IMR-90 (cell line): ENCODE measurements around the gene CWC27. TPM values are rescaled to one million over a fixed set of nuclear protein-coding genes. Genes with fewer than 3 reads are reported as not detected.

Source experiments
- ATAC-seq: fragments of 200-7000 bp; cut with Tn5 transposase; 2 replicates; pipeline ENCODE4 v1.9.1; 2020; ENCODE audit warnings: low read depth, mild to moderate bottlenecking, moderate library complexity
- BruUV-seq: library from RNA; stranded (reverse); fragments of 400-500 nt; replicated peaks from 2 replicates; lab custom pipeline; 2021; lab: Mats Ljungman, UMichigan
- CTCF ChIA-PET: fragments of 300-600 bp; formaldehyde crosslinking; extraction: SDS; loops from one replicate; lab custom pipeline; 2021; ENCODE audit warnings: antibody characterized with exemption; lab: Yijun Ruan, JAX
- POLR2A ChIA-PET: fragments of 300-600 bp; sonication (Branson Sonifier 250); formaldehyde crosslinking; loops from one replicate; lab custom pipeline; 2022; ENCODE audit warnings: antibody characterized with exemption; ENCODE audit not compliant: unreplicated experiment; lab: Charles Lee
- DNase-seq: peaks from one replicate; pipeline ENCODE4 v3.0.0; 2013
- H2AFZ ChIP-seq: replicated peaks from 2 replicates; pipeline ENCODE3; 2013; ENCODE audit warnings: low read length, mild to moderate bottlenecking; ENCODE audit not compliant: poor library complexity
- H2AK5ac ChIP-seq: 2 replicates; pipeline ENCODE4 v1.6.1; 2013; ENCODE audit warnings: low read depth, low read length, inconsistent platforms
- H2AK9ac ChIP-seq: replicated peaks from 2 replicates; pipeline ENCODE3; 2013; ENCODE audit warnings: mild to moderate bottlenecking, low read depth, low read length, moderate library complexity; ENCODE audit not compliant: poor library complexity
- H2BK120ac ChIP-seq: 2 replicates; pipeline ENCODE4 v1.6.1; 2013; ENCODE audit warnings: low read depth, low read length, inconsistent platforms
- H2BK15ac ChIP-seq: 3 replicates; pipeline ENCODE4 v1.6.1; 2013; ENCODE audit warnings: low read depth, low read length, inconsistent platforms
- H2BK20ac ChIP-seq: 2 replicates; pipeline ENCODE4 v1.6.1; 2013; ENCODE audit warnings: low read depth, mild to moderate bottlenecking, inconsistent platforms, low read length, moderate library complexity
- H2BK5ac ChIP-seq: 2 replicates; pipeline ENCODE4 v1.6.1; 2013; ENCODE audit warnings: mild to moderate bottlenecking, low read depth, low read length, inconsistent platforms; ENCODE audit not compliant: poor library complexity, severe bottlenecking
- H3K14ac ChIP-seq: replicated peaks from 2 replicates; pipeline ENCODE4 v1.6.1; 2013; ENCODE audit warnings: low read depth, low read length, inconsistent platforms
- H3K18ac ChIP-seq: 2 replicates; pipeline ENCODE4 v1.6.1; 2013; ENCODE audit warnings: low read depth, low read length, control low read depth
- H3K23ac ChIP-seq: 2 replicates; pipeline ENCODE4 v1.6.1; 2013; ENCODE audit warnings: low read depth, low read length, inconsistent platforms
- H3K27ac ChIP-seq: 2 replicates; pipeline ENCODE4 v1.5.1; 2013; ENCODE audit warnings: mild to moderate bottlenecking, control low read depth, low read length; ENCODE audit not compliant: insufficient read depth
- H3K27me3 ChIP-seq: 2 replicates; pipeline ENCODE4 v1.6.1; 2013; ENCODE audit warnings: low read length; ENCODE audit not compliant: control insufficient read depth, insufficient read depth
- H3K36me3 ChIP-seq: 2 replicates; pipeline ENCODE4 v1.6.1; 2013; ENCODE audit warnings: low read length, mixed read lengths; ENCODE audit not compliant: control insufficient read depth, insufficient read depth
- H3K4ac ChIP-seq: 2 replicates; pipeline ENCODE4 v1.6.1; 2013; ENCODE audit warnings: low read depth, low read length, inconsistent platforms
- H3K4me1 ChIP-seq: 2 replicates; pipeline ENCODE4 v1.6.1; 2013; ENCODE audit warnings: low read length, mixed read lengths; ENCODE audit not compliant: control insufficient read depth, insufficient read depth
- H3K4me2 ChIP-seq: 2 replicates; pipeline ENCODE4 v1.6.1; 2013; ENCODE audit warnings: low read depth, mild to moderate bottlenecking, control low read depth, low read length, moderate library complexity
- H3K4me3 ChIP-seq: 2 replicates; pipeline ENCODE4 v1.5.1; 2013; ENCODE audit warnings: low read depth, mild to moderate bottlenecking, control low read depth, low read length, moderate library complexity; ENCODE audit not compliant: insufficient read depth
- H3K56ac ChIP-seq: 2 replicates; pipeline ENCODE4 v1.6.1; 2013; ENCODE audit warnings: low read length, inconsistent platforms; ENCODE audit not compliant: insufficient read depth; ENCODE audit errors: extremely low read depth
- H3K79me1 ChIP-seq, 2 experiments: 2 replicates each; pipeline ENCODE4 v1.6.1; 2013; ENCODE audit warnings: low read length in 2 of 2, inconsistent platforms in 1 of 2, low read depth in 1 of 2
- H3K9ac ChIP-seq: 2 replicates; pipeline ENCODE4 v1.6.1; 2013; ENCODE audit warnings: low read depth, low read length, control low read depth
- H3K9me1 ChIP-seq: 2 replicates; pipeline ENCODE4 v1.6.1; 2013; ENCODE audit warnings: low read length, inconsistent platforms; ENCODE audit not compliant: insufficient read depth
- H3K9me3 ChIP-seq: 2 replicates; pipeline ENCODE4 v1.6.1; 2013; ENCODE audit warnings: low read length; ENCODE audit not compliant: control insufficient read depth, insufficient read depth
- H4K20me1 ChIP-seq: 2 replicates; pipeline ENCODE4 v1.6.1; 2013; ENCODE audit warnings: low read length, inconsistent platforms; ENCODE audit not compliant: insufficient read depth
- H4K5ac ChIP-seq: 2 replicates; pipeline ENCODE4 v1.6.1; 2013; ENCODE audit warnings: mild to moderate bottlenecking, low read depth, low read length, control low read depth
- H4K8ac ChIP-seq, 2 experiments: 2 replicates each; pipeline ENCODE4 v1.6.1; 2013; ENCODE audit warnings: low read depth in 2 of 2, low read length in 2 of 2, control low read depth in 1 of 2, inconsistent platforms in 1 of 2
- H4K91ac ChIP-seq: 2 replicates; pipeline ENCODE4 v1.6.1; 2013; ENCODE audit warnings: low read depth, low read length, inconsistent platforms; ENCODE audit not compliant: insufficient read depth
- BHLHE40 ChIP-seq: fragments of 150-350 bp; IDR thresholded peaks from 2 replicates; pipeline ENCODE4 v1.6.1; 2016; ENCODE audit warnings: mild to moderate bottlenecking, low read depth, low read length
- CEBPB ChIP-seq: IDR thresholded peaks from 2 replicates; pipeline ENCODE4 v1.6.1; 2012; ENCODE audit warnings: low read depth, low read length, improper control_type of control experiment
- CHD1 ChIP-seq: IDR thresholded peaks from 2 replicates; pipeline ENCODE4 v1.6.1; 2012; ENCODE audit warnings: low read depth, low read length, improper control_type of control experiment
- ELK1 ChIP-seq: fragments of 150-350 bp; IDR thresholded peaks from 2 replicates; pipeline ENCODE4 v1.6.1; 2016; ENCODE audit warnings: low read depth, mild to moderate bottlenecking, low read length, moderate library complexity, borderline replicate concordance
- MAFK ChIP-seq: IDR thresholded peaks from 2 replicates; pipeline ENCODE4 v1.6.1; 2012; ENCODE audit warnings: low read depth, low read length, improper control_type of control experiment
- MXI1 ChIP-seq: IDR thresholded peaks from 2 replicates; pipeline ENCODE4 v1.6.1; 2012; ENCODE audit warnings: low read depth, mild to moderate bottlenecking, low read length, moderate library complexity, borderline replicate concordance
- NFE2L2 ChIP-seq: fragments of 150-350 bp; IDR thresholded peaks from 2 replicates; pipeline ENCODE4 v1.6.1; 2016; ENCODE audit warnings: low read depth, mild to moderate bottlenecking, low read length
- POLR2A ChIP-seq: IDR thresholded peaks from 2 replicates; pipeline ENCODE4 v1.6.1; 2012; ENCODE audit warnings: mild to moderate bottlenecking, low read depth, low read length
- RCOR1 ChIP-seq: IDR thresholded peaks from 2 replicates; pipeline ENCODE4 v1.6.1; 2012; ENCODE audit warnings: mild to moderate bottlenecking, low read length, improper control_type of control experiment; ENCODE audit not compliant: insufficient replicate concordance
- RFX5 ChIP-seq: IDR thresholded peaks from 2 replicates; pipeline ENCODE4 v1.8.0; 2012; ENCODE audit warnings: low read depth, mild to moderate bottlenecking, low read length, moderate library complexity
- WGBS, 2 experiments: methylation state at CpG; one replicate each; pipeline versions ENCODE4 v1.1.5 to v1.1.7; 2013; ENCODE audit warnings: missing lambda C conversion rate in 2 of 2; ENCODE audit not compliant: insufficient read length in 1 of 2; ENCODE audit errors: extremely low coverage in 2 of 2; 5-methylcytosine and 5-hydroxymethylcytosine counted together
- dilution Hi-C: fragments of 300-500 bp; cut with HindIII; formaldehyde crosslinking; loops from one replicate; pipeline ENCODE4 v1.14.3; 2018; ENCODE audit warnings: low sequenced_read_pairs; ENCODE audit not compliant: unreplicated experiment
- in situ Hi-C: fragments of 300-500 bp; cut with MboI; formaldehyde crosslinking; loops from 3 replicates; pipeline ENCODE4 v1.14.3; 2019; ENCODE audit warnings: low sequenced_read_pairs, inconsistent platforms, mixed read lengths
- intact Hi-C: fragments of 100-400 bp; cut with micrococcal nuclease; formaldehyde crosslinking; loops from 2 replicates; pipeline ENCODE4 v1.10.0; 2022
- polyA plus RNA-seq, 3 experiments: library from polyadenylated mRNA; depleted of rRNA; stranded (reverse); fragments of >200 nt; gene quantifications; 2 replicates each; pipeline ENCODE4 v1.2.3, GENCODE V29; 2012; ENCODE audit warnings: low replicate concordance in 1 of 3
- total RNA-seq: library from RNA; depleted of rRNA; stranded (reverse); fragments of >200 nt; gene quantifications from 2 replicates; pipeline ENCODE4 v1.2.3, GENCODE V29; 2012

The CWC27 gene
- total and polyA plus RNA-seq, 2 of the 4 experiments (the other 2 are of a cell fraction) = 13.3 to 17.1 TPM

DNA sequence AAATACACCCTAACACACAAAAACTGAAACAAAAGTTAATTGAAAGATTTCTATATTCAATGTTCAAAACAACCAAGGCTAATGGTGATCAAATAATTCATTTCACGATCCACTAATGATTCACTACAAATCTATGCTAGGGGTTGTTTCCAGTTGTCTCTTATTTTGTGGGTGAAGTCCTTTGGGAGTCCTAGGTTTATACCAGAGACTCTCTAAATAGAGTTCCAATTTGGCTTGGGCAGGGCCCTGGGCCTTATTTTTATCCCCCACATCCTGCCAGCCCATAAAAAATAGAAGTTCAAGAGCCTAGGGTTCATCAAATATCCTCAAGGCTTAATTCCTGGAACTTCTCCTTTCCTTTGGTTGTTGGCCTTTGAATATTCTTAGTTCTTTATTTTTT lies 26.3 kb upstream of the CWC27 start:
- Histone ChIP-seq H2AK5ac (no peak overlapping the region), H3K27me3 (no peaks in the 10 kb centered on the region), H3K14ac (no peak overlapping the region), H3K4me3 (no peak overlapping the region), H3K4me1 (no peaks in the 10 kb centered on the region), H3K9me1 (peaks cover 3% of the 10 kb centered on the region), H2BK120ac (no peak overlapping the region), H3K23ac (no peak overlapping the region), H2BK15ac (no peak overlapping the region), H3K4me2 (no peak overlapping the region), H3K4ac (no peak overlapping the region), H3K18ac (no peak overlapping the region), H3K9me3 (no peaks in the 10 kb centered on the region), H2BK20ac (no peak overlapping the region), H4K91ac (no peak overlapping the region), H2AK9ac (no peak overlapping the region), H2AFZ (no peak overlapping the region), H3K36me3 (peaks cover 5% of the 10 kb centered on the region), H3K79me1 (peaks cover 20 to 27% of the 10 kb centered on the region in 2 experiments), H4K8ac (no peak overlapping the region), H3K9ac (no peak overlapping the region), H4K5ac (no peak overlapping the region), H3K27ac (no peak overlapping the region), H2BK5ac (no peak overlapping the region), H3K56ac (no peak overlapping the region), H4K20me1 (no peaks in the 10 kb centered on the region)
- ATAC-seq (no peak), DNase-seq (no peak)
- in situ Hi-C loops (no loop called here), dilution Hi-C loops (no loop called here), intact Hi-C loops (no loop called here)
- ChIA-PET POLR2A (no interaction called here), CTCF (no interaction called here)
- no CpG with 5 or more reads among the region's 1 CpG for WGBS, 2 experiments
- no peak for TF ChIP-seq NFE2L2
- no peak for TF ChIP-seq CEBPB
- TF ChIP-seq MXI1 = no peak
- no peak for TF ChIP-seq MAFK
- TF ChIP-seq BHLHE40 = no peak
- no peak for TF ChIP-seq ELK1
- TF ChIP-seq RFX5 = no peak
- no peak for TF ChIP-seq RCOR1
- no peak for TF ChIP-seq POLR2A
- no peak for TF ChIP-seq CHD1
- no TSS peak for BruUV-seq
